ENCODE results near the gene ABLIM1. TPM values are rescaled to one million over a fixed set of nuclear protein-coding genes. Genes with fewer than 3 reads are reported as not detected.

The ABLIM1 gene
- total RNA-seq, 2 experiments from 2014 or later = 62.3 to 64.1 TPM

DNA sequence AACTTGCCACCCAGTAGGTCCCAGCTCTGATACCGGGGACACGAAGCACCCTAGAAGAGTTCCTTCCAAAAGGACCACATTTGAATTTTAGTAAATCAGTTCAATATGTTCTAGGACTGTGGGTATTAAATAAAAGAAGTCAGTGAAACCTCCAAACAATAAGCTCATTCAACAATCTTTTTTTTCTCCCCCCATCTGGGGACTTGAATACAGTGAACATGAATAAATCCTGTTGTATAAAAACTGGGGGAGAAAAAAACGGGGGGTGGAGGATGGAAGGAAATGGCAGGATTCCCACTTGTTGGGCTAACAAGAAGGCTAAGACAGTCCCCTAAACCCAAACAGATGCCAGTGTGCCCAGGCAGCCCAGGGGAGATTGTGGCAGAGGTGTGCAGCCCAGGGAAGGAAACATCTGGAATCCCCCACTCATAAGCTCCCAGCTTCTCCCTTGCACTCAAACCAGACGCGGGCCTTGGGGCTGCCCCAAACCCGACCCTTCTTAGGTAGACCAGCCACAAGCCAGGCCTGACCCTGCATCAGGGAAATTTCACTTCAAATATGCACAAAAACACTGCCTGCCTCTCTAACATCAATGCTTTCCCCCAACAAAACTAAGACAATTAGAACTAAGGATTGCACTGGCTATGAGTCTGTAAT is 262.6 kb downstream of the ABLIM1 start:
- Mint-ChIP-seq H3K4me3 (no peak overlapping the region), H3K4me1 (ENCODE audit: low read depth) (peaks cover 14% of the 10 kb centered on the region), H3K36me3 (ENCODE audit: low read depth) (no peaks in the 10 kb centered on the region), H3K9me3 (ENCODE audit: insufficient read depth) (no peaks in the 10 kb centered on the region), H3K27ac (no peak overlapping the region), H3K27me3 (ENCODE audit: low read depth) (peaks cover 34% of the 10 kb centered on the region)
- CTCF ChIA-PET = interaction anchor here (0.8 to 1.3 kb wide), 3 partner anchors 12 to 92 kb away, joined by 3 to 4 read pairs (median 3); no protein-coding TSS in a partner anchor
- POLR2A ChIA-PET = no interaction called here
- ATAC-seq (no peak), DNase-seq (no peak)

- ATAC-seq (no peak), DNase-seq (no peak)
- POLR2A ChIA-PET = no interaction called here
- Mint-ChIP-seq H3K9me3 (ENCODE audit: insufficient read depth) (no peaks in the 10 kb centered on the region), H3K4me3 (no peak overlapping the region), H3K4me1 (ENCODE audit: low read depth) (peaks cover 14% of the 10 kb centered on the region), H3K36me3 (ENCODE audit: low read depth) (no peaks in the 10 kb centered on the region), H3K27me3 (ENCODE audit: low read depth) (peaks cover 34% of the 10 kb centered on the region), H3K27ac (no peak overlapping the region)
- CTCF ChIA-PET = interaction anchor here (1.0 kb wide), 1 partner anchor 91 kb away, joined by 3 read pairs; no protein-coding TSS in a partner anchor
Measured at GRCh38 chr10:114394531-114394930, 263.5 kb downstream of the ABLIM1 start.

DNA sequence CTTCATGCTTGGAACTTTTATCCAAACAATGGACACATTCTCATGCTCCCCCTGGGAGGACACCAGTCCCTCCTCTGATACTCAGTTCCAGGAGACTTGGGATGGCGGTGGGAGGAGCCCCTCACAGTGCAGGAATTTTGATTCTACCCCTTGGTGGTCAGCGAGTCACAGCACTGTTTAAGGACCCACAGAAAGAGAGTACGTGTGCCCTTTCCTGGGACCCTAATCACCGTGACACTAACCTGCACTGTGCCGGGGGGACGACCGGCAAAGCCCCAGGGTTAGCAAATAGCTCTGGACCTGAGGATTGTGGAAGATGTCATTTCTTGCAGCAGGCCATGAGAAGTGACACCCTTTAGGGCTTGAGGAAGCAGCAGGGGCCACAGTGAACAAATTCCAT is 264.2 kb downstream of the ABLIM1 start:
- no peak for DNase-seq
- H3K4me3 Mint-ChIP-seq = no peak overlapping the region
- no peaks in the 10 kb centered on the region for H3K36me3 Mint-ChIP-seq (ENCODE audit: low read depth)
- peaks cover 18% of the 10 kb centered on the region for H3K4me1 Mint-ChIP-seq (ENCODE audit: low read depth)
- ChIA-PET CTCF (no interaction called here), POLR2A (no interaction called here)
- ATAC-seq = no peak
- no peaks in the 10 kb centered on the region for H3K9me3 Mint-ChIP-seq (ENCODE audit: insufficient read depth)
- H3K27ac Mint-ChIP-seq = no peak overlapping the region
- peaks cover 31% of the 10 kb centered on the region for H3K27me3 Mint-ChIP-seq (ENCODE audit: low read depth)

GRCh38 chr10:114393482-114393881 is 264.6 kb downstream of the ABLIM1 start:
- ATAC-seq = no peak
- no peak overlapping the region for H3K27ac Mint-ChIP-seq
- H3K4me1 Mint-ChIP-seq (ENCODE audit: low read depth) = peaks cover 22% of the 10 kb centered on the region
- H3K36me3 Mint-ChIP-seq (ENCODE audit: low read depth) = no peaks in the 10 kb centered on the region
- no peak for DNase-seq
- no peaks in the 10 kb centered on the region for H3K9me3 Mint-ChIP-seq (ENCODE audit: insufficient read depth)
- ChIA-PET POLR2A (no interaction called here), CTCF (no interaction called here)
- no peak overlapping the region for H3K4me3 Mint-ChIP-seq
- peaks cover 27% of the 10 kb centered on the region for H3K27me3 Mint-ChIP-seq (ENCODE audit: low read depth)

DNA sequence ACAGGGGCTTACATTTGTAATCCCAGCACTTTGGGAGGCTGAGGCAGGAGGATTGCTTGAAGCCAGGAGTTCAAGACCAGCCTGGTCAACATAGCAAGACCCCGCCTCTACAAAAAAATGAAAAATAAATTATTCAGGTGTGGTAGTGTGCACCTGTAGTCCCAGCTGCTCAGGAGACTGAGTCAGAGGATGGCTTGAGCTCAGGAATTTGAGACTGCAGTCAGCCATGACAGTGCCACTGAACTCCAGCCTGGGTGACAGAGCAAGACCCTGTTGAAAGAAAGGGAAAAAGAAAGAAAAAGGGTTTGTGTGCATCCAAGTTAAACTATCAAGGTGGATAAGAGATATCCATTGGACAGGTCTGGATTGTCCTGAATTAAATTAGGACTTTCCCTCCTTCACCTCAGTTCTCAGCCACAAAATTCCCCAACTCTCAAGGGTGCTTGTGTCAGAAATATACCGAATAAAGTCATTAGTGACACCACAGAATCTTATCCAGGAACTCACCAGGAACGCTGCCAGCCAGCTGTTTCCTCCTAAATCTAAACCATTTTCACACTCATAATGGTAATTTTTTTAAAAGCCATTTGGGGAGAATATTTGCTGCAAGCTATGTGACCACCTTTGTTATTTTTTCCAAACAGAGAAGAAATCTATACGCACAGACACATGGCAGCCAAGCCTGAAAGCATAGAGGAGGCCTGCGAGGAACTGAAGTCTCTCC is 265.8 kb downstream of the ABLIM1 start:
- ChIA-PET POLR2A (no interaction called here), CTCF (interaction anchor here (1.4 to 1.5 kb wide), 2 partner anchors 20 to 88 kb away, joined by 4 to 6 read pairs; no protein-coding TSS in a partner anchor)
- Mint-ChIP-seq H3K9me3 (ENCODE audit: insufficient read depth) (no peaks in the 10 kb centered on the region), H3K27me3 (ENCODE audit: low read depth) (peaks cover 23% of the 10 kb centered on the region), H3K4me1 (ENCODE audit: low read depth) (peaks cover 19% of the 10 kb centered on the region), H3K27ac (no peak overlapping the region), H3K4me3 (no peak overlapping the region), H3K36me3 (ENCODE audit: low read depth) (peaks cover 3% of the 10 kb centered on the region)
- DNase-seq = no peak
- no peak for ATAC-seq

GRCh38 chr10:114391599-114391998 is 266.5 kb downstream of the ABLIM1 start:
- DNase-seq (no peak), ATAC-seq (no peak)
- CTCF ChIA-PET = interaction anchor here (1.4 to 1.5 kb wide), 2 partner anchors 19 to 88 kb away, joined by 4 to 6 read pairs; no protein-coding TSS in a partner anchor
- POLR2A ChIA-PET = no interaction called here
- no peak overlapping the region for H3K4me3 Mint-ChIP-seq
- peaks cover 17% of the 10 kb centered on the region for H3K4me1 Mint-ChIP-seq (ENCODE audit: low read depth)
- H3K27ac Mint-ChIP-seq = no peak overlapping the region
- no peaks in the 10 kb centered on the region for H3K9me3 Mint-ChIP-seq (ENCODE audit: insufficient read depth)
- H3K36me3 Mint-ChIP-seq (ENCODE audit: low read depth) = peaks cover 3% of the 10 kb centered on the region
- H3K27me3 Mint-ChIP-seq (ENCODE audit: low read depth) = peaks cover 17% of the 10 kb centered on the region

DNA sequence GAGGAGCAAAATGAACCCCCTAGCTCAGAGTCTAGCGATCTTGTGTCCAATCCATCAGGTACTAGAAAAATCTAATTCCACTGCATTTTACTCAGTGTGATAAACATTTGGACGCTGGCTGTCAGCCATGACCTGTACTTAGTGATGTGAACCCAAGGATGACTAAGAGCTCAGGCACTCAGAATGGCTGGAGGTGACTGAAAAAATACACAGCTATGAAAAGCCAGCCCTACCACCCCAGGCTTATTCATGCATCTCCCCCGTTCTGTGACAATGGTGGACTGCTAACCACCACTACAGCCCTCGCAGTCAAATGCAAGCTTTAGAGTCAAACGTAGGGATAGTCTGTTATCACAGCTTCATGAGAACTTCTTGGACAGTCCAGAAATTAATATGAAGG is 268.6 kb downstream of the ABLIM1 start:
- no peak overlapping the region for H3K4me3 Mint-ChIP-seq
- ChIA-PET CTCF (interaction anchor here (1.9 to 5.0 kb wide), 2 partner anchors 8 to 86 kb away, joined by 5 to 26 read pairs; no protein-coding TSS in a partner anchor), POLR2A (interaction anchor here (0.5 to 1.1 kb wide), 2 partner anchors 14 to 1305 kb away, joined by 3 to 5 read pairs; no protein-coding TSS in a partner anchor)
- no peak overlapping the region for H3K27ac Mint-ChIP-seq
- no peak for DNase-seq
- ATAC-seq = no peak
- peaks cover 2% of the 10 kb centered on the region for H3K27me3 Mint-ChIP-seq (ENCODE audit: low read depth)
- peaks cover 3% of the 10 kb centered on the region for H3K36me3 Mint-ChIP-seq (ENCODE audit: low read depth)
- H3K4me1 Mint-ChIP-seq (ENCODE audit: low read depth) = peaks cover 15% of the 10 kb centered on the region
- H3K9me3 Mint-ChIP-seq (ENCODE audit: insufficient read depth) = no peaks in the 10 kb centered on the region

GRCh38 chr10:114388275-114388674 is 269.8 kb downstream of the ABLIM1 start:
- peak; percentile 33 for ATAC-seq
- ChIA-PET POLR2A (interaction anchor here (0.6 kb wide), 1 partner anchor 43 kb away, joined by 4 read pairs; no protein-coding TSS in a partner anchor), CTCF (interaction anchor here (1.0 to 5.0 kb wide), 4 partner anchors 9 to 85 kb away, joined by 3 to 26 read pairs (median 8); no protein-coding TSS in a partner anchor)
- Mint-ChIP-seq H3K36me3 (ENCODE audit: low read depth) (peaks cover 3% of the 10 kb centered on the region), H3K27me3 (ENCODE audit: low read depth) (no peaks in the 10 kb centered on the region), H3K27ac (peak overlapping the region; percentile 9), H3K4me3 (no peak overlapping the region), H3K4me1 (ENCODE audit: low read depth) (peaks cover 15% of the 10 kb centered on the region), H3K9me3 (ENCODE audit: insufficient read depth) (no peaks in the 10 kb centered on the region)
- DNase-seq = peak; percentile 31

GRCh38 chr10:114387784-114388183 is 270.3 kb downstream of the ABLIM1 start:
- H3K27me3 Mint-ChIP-seq (ENCODE audit: low read depth) = peaks cover 3% of the 10 kb centered on the region
- no peak overlapping the region for H3K27ac Mint-ChIP-seq
- DNase-seq = no peak
- peaks cover 3% of the 10 kb centered on the region for H3K36me3 Mint-ChIP-seq (ENCODE audit: low read depth)
- no peaks in the 10 kb centered on the region for H3K9me3 Mint-ChIP-seq (ENCODE audit: insufficient read depth)
- H3K4me3 Mint-ChIP-seq = no peak overlapping the region
- POLR2A ChIA-PET = interaction anchor here (0.6 kb wide), 1 partner anchor 43 kb away, joined by 4 read pairs; no protein-coding TSS in a partner anchor
- H3K4me1 Mint-ChIP-seq (ENCODE audit: low read depth) = peaks cover 15% of the 10 kb centered on the region
- CTCF ChIA-PET = interaction anchor here (0.8 to 5.0 kb wide), 4 partner anchors 10 to 84 kb away, joined by 3 to 26 read pairs (median 8); no protein-coding TSS in a partner anchor
- no peak for ATAC-seq

DNA sequence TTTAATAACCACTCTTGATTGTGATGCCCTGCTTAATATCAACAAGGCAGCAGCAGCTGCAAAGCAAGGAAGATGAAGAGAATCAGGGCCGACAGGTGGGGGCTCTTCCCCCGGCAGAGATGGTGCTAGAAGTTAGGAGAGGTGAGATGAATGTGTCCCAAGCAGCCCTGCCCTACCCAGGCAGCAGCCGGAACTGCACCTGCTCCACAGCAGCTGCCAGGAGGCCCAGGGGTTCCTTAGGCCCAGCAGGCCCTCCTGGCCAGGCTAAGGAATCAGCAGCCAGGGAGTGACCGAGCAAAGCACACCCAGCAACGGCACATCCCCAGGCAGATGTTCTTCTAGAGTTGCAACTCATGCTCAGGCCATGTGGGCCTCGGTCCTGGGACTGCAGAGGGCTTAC is 271.6 kb downstream of the ABLIM1 start:
- Mint-ChIP-seq H3K4me3 (no peak overlapping the region), H3K9me3 (ENCODE audit: insufficient read depth) (no peaks in the 10 kb centered on the region), H3K27ac (no peak overlapping the region), H3K4me1 (ENCODE audit: low read depth) (peaks cover 15% of the 10 kb centered on the region), H3K36me3 (ENCODE audit: low read depth) (peaks cover 3% of the 10 kb centered on the region), H3K27me3 (ENCODE audit: low read depth) (peaks cover 8% of the 10 kb centered on the region)
- POLR2A ChIA-PET = no interaction called here
- no peak for ATAC-seq
- no peak for DNase-seq
- CTCF ChIA-PET = interaction anchor here (5.0 kb wide), 1 partner anchor 83 kb away, joined by 26 read pairs; no protein-coding TSS in a partner anchor

GRCh38 chr10:114385557-114385956 is 272.5 kb downstream of the ABLIM1 start:
- H3K36me3 Mint-ChIP-seq (ENCODE audit: low read depth) = peaks cover 3% of the 10 kb centered on the region
- no peaks in the 10 kb centered on the region for H3K9me3 Mint-ChIP-seq (ENCODE audit: insufficient read depth)
- DNase-seq (no peak), ATAC-seq (no peak)
- H3K27me3 Mint-ChIP-seq (ENCODE audit: low read depth) = peaks cover 15% of the 10 kb centered on the region
- no peak overlapping the region for H3K4me3 Mint-ChIP-seq
- no peak overlapping the region for H3K27ac Mint-ChIP-seq
- POLR2A ChIA-PET = no interaction called here
- peaks cover 15% of the 10 kb centered on the region for H3K4me1 Mint-ChIP-seq (ENCODE audit: low read depth)
- CTCF ChIA-PET = interaction anchor here (5.0 kb wide), 1 partner anchor 82 kb away, joined by 26 read pairs; no protein-coding TSS in a partner anchor

DNA sequence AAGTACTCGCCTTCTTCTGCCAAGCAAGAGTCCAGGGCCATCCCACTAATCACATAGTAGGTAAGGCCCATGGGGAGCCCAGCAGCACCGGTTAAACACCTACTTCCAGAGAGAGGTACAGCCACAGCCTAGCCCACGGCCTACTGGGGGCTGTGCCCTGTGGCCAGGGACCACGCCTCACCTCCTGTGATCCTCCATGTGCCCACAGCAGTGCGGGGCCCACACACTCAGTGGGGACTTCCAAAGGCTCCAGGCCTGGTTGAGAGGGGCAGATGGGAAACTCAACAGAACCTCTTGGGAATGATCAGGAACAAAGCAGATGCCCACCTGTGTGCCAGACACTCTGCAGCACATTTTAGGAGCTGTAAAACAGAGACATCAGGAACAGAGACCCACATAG is 273.5 kb downstream of the ABLIM1 start:
- CTCF ChIA-PET = no interaction called here
- POLR2A ChIA-PET = interaction anchor here (0.6 kb wide), 1 partner anchor 102 kb away, joined by 3 read pairs; no protein-coding TSS in a partner anchor
- Mint-ChIP-seq H3K27me3 (ENCODE audit: low read depth) (peaks cover 22% of the 10 kb centered on the region), H3K9me3 (ENCODE audit: insufficient read depth) (no peaks in the 10 kb centered on the region), H3K27ac (no peak overlapping the region), H3K4me3 (no peak overlapping the region), H3K4me1 (ENCODE audit: low read depth) (peaks cover 15% of the 10 kb centered on the region), H3K36me3 (ENCODE audit: low read depth) (peaks cover 3% of the 10 kb centered on the region)
- DNase-seq (no peak), ATAC-seq (no peak)

All from activated CD8-positive, alpha-beta T cell treated with anti-CD3 and anti-CD28 coated beads, Interleukin-2, amount 10 ng/mL, durations not matched to agents 7 days and 5 days (primary cell).